Measurements from ENCODE around the gene NDUFB8. TPM values are rescaled to one million over a fixed set of nuclear protein-coding genes. Genes with fewer than 3 reads are reported as not detected.

Gene NDUFB8
- total and polyA plus RNA-seq, 4 donors: 72.4 to 297 (median 199) TPM

GRCh38 chr10:100508266-100508665 lies 21.4 kb downstream of the NDUFB8 start:
- Histone ChIP-seq H3K27ac (ENCODE audit: low read depth in 1 of 2, low read length in 2 of 2) (no peak overlapping the region), H3K9me3 (ENCODE audit: control insufficient read depth in 4 of 4, low read length in 3 of 4) (no peaks in the 10 kb centered on the region), H3K27me3 (ENCODE audit: control insufficient read depth in 4 of 4, insufficient read depth in 4 of 4, low read length in 3 of 4) (no peaks in the 10 kb centered on the region), H3K4me1 (ENCODE audit: control insufficient read depth in 4 of 4, insufficient read depth in 4 of 4, low read length in 3 of 4) (no peaks in the 10 kb centered on the region), H3K9ac (ENCODE audit: low read depth in 1 of 2, low read length in 2 of 2) (no peak overlapping the region), H3K4me3 (ENCODE audit: low read depth in 1 of 3, low read length in 3 of 3) (no peak overlapping the region), H3K36me3 (ENCODE audit: control insufficient read depth in 4 of 4, insufficient read depth in 3 of 4, low read depth in 1 of 4, low read length in 3 of 4) (peaks cover 3 to 22% (median 8%) of the 10 kb centered on the region in 4 donors)
- TF ChIP-seq HNF4G (IDR thresholded peaks at IDR 0.05): no peak
- TF ChIP-seq CTCF (IDR thresholded peaks at IDR 0.05; ENCODE audit: low read depth, low read length, missing input control): no peak
- 80% methylated on average over 1 of the region's 1 CpG for WGBS
- DNase-seq (ENCODE audit: low spot score): no peak

GRCh38 chr10:100507357-100507732 lies 22.3 kb downstream of the NDUFB8 start:
- WGBS: 97% methylated on average over 5 of the region's 5 CpGs
- no peak for DNase-seq (ENCODE audit: low spot score)
- Histone ChIP-seq H3K4me3 (ENCODE audit: low read depth in 1 of 3, low read length in 3 of 3) (no peak overlapping the region), H3K27ac (ENCODE audit: low read depth in 1 of 2, low read length in 2 of 2) (no peak overlapping the region), H3K9ac (ENCODE audit: low read depth in 1 of 2, low read length in 2 of 2) (no peak overlapping the region), H3K36me3 (ENCODE audit: control insufficient read depth in 4 of 4, insufficient read depth in 3 of 4, low read depth in 1 of 4, low read length in 3 of 4) (peaks cover 3 to 22% (median 9%) of the 10 kb centered on the region in 4 donors), H3K4me1 (ENCODE audit: control insufficient read depth in 4 of 4, insufficient read depth in 4 of 4, low read length in 3 of 4) (no peaks in the 10 kb centered on the region), H3K27me3 (ENCODE audit: control insufficient read depth in 4 of 4, insufficient read depth in 4 of 4, low read length in 3 of 4) (no peaks in the 10 kb centered on the region), H3K9me3 (ENCODE audit: control insufficient read depth in 4 of 4, low read length in 3 of 4) (no peaks in the 10 kb centered on the region)
- TF ChIP-seq TAF1 (conservative IDR thresholded peaks at IDR 0.05) (no peak), ATF3 (IDR thresholded peaks at IDR 0.05) (no peak), NR2F2 (IDR thresholded peaks at IDR 0.05) (no peak), RAD21 (IDR thresholded peaks at IDR 0.05) (no peak), RXRA (IDR thresholded peaks at IDR 0.05) (no peak), EGR1 (IDR thresholded peaks at IDR 0.05; ENCODE audit: low read depth in 2 of 2) (no peak), JUND (IDR thresholded peaks at IDR 0.05) (no peak), SP1 (IDR thresholded peaks at IDR 0.05) (no peak)

GRCh38 chr10:100506596-100507356 lies 22.9 kb downstream of the NDUFB8 start:
- Histone ChIP-seq H3K9ac (ENCODE audit: low read depth in 1 of 2, low read length in 2 of 2) (no peak overlapping the region), H3K27me3 (ENCODE audit: control insufficient read depth in 4 of 4, insufficient read depth in 4 of 4, low read length in 3 of 4) (no peaks in the 10 kb centered on the region), H3K27ac (ENCODE audit: low read depth in 1 of 2, low read length in 2 of 2) (no peak overlapping the region), H3K4me1 (ENCODE audit: control insufficient read depth in 4 of 4, insufficient read depth in 4 of 4, low read length in 3 of 4) (no peaks in the 10 kb centered on the region), H3K9me3 (ENCODE audit: control insufficient read depth in 4 of 4, low read length in 3 of 4) (no peaks in the 10 kb centered on the region), H3K4me3 (ENCODE audit: low read depth in 1 of 3, low read length in 3 of 3) (no peak overlapping the region), H3K36me3 (ENCODE audit: control insufficient read depth in 4 of 4, insufficient read depth in 3 of 4, low read depth in 1 of 4, low read length in 3 of 4) (peaks cover 3 to 25% (median 7%) of the 10 kb centered on the region in 4 donors)
- no peak for TF ChIP-seq RXRA (IDR thresholded peaks at IDR 0.05)
- no peak for TF ChIP-seq SP1 (IDR thresholded peaks at IDR 0.05)
- no peak for TF ChIP-seq RAD21 (IDR thresholded peaks at IDR 0.05)
- TF ChIP-seq ATF3 (IDR thresholded peaks at IDR 0.05): no peak
- TF ChIP-seq HNF4G (IDR thresholded peaks at IDR 0.05): no peak
- TF ChIP-seq FOXA2 (IDR thresholded peaks at IDR 0.05): no peak
- no peak for TF ChIP-seq HNF4A (conservative IDR thresholded peaks at IDR 0.05)
- TF ChIP-seq NR2F2 (IDR thresholded peaks at IDR 0.05): no peak
- no peak for TF ChIP-seq MAX (IDR thresholded peaks at IDR 0.05)
- no peak for DNase-seq (ENCODE audit: low spot score)
- 98% methylated on average over 5 of the region's 5 CpGs for WGBS

Measured in liver (tissue), 9 donors.